GOT3 (cell line): ENCODE data around the gene ANKRD44.

Experiments used
- DNase-seq: peaks from one replicate; lab custom pipeline; 2025; ENCODE audit warnings: mixed read lengths; lab: John Stamatoyannopoulos, UW

Gene ANKRD44

GRCh38 chr2:197179744-197180498 is 130.7 kb downstream of the ANKRD44 start:
- no peak for DNase-seq

GRCh38 chr2:197176522-197176921 is 134.1 kb downstream of the ANKRD44 start:
- no peak for DNase-seq

GRCh38 chr2:197174539-197175094 is 136.0 kb downstream of the ANKRD44 start:
- no peak for DNase-seq

GRCh38 chr2:197171582-197171981 is 139.0 kb downstream of the ANKRD44 start:
- DNase-seq: no peak

- no peak for DNase-seq
Measured at GRCh38 chr2:197170208-197170607, 140.4 kb downstream of the ANKRD44 start.

- no peak for DNase-seq
Measured at GRCh38 chr2:197168705-197169104, 141.9 kb downstream of the ANKRD44 start.

- no peak for DNase-seq
Measured at GRCh38 chr2:197167608-197168314, 142.8 kb downstream of the ANKRD44 start.

DNA sequence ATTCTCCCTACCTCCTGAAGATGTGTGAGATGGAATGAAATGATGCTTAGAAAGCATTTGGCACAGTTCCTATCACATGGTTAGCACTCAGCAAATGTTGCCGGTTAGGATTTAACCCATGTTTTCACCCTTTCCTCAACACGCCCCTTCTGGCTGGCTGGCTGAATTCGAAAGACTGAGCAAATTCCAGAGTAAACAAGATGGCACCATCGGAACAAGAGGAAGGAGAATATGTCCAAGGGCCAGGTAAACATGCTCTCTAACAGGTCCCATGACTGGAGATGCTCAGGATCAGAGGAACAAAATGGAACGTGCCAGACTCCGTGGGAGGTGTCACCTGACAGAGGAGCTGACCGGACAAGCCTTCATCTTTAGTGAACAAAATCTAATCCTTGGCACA is 145.6 kb downstream of the ANKRD44 start:
- DNase-seq: no peak

GRCh38 chr2:197164141-197164754 is 146.3 kb downstream of the ANKRD44 start:
- DNase-seq: no peak

- no peak for DNase-seq
Measured at GRCh38 chr2:197163712-197164140, 146.9 kb downstream of the ANKRD44 start.

- DNase-seq: no peak
Measured at GRCh38 chr2:197161774-197162173, 148.8 kb downstream of the ANKRD44 start.

DNA sequence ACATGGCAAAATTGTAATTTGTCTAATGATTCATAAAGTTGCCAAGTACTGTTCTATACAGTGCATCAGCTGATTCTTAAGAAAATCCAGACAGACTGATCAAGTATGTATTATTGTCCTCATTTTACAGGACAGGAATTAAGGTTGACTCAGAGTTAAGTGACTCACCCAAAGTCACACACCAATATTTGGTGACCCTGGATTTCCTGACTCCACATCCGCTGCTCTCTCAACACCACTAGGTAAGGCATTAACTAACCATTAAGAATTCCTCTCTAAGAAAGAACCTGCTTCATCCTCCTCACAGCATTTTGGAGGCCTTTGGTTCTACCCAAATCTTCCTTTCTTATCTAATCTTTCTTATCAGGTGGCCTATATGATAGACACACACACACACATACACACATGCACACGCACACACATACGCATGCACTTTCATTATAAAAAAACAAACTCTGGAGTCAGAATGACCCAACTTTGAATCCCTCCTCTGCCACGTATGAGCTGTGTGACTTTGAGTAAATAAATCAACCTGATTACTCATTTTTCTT is 150.8 kb downstream of the ANKRD44 start:
- no peak for DNase-seq

DNA sequence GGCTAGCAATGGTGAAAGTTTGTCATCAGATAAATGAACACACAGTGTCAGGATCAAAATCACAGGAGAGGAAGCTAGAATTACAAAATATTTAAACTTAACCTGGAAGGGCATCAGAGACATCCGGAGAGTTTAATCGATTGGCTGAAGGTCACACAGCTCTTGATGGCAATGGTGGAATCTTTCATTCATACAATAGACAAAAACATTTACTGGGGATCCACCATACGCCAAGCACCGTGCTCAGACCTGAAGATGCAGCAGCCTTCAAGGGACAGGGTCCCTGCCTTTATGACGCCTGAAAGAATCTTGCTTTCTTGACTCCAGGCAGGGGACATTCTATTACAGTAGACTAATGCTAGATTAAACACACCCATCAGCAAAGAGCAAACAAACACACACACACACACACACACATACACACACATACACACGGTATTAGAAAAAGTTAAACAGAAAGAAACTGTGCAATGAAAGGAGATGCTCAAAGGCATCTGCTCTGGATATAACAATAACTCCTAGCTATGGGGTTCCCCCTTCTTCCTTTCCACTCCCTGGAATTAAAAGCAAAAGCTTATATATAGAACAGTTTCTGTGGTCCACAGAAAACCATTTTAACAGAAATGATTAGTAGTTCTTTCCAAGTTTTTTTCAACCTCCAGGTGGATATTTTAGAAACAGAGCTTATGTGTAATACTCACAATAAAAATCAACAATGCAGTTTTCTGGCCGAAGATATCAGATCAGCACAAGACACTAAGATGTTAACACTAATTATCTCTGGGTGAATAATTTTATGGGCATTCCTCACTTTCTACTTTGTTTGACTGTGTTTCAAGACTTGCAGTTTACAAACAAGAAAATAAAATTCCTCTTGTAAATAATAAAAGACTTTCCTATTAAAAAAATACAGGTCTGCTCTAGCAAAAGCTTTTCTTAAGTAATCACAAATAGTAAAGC is 151.7 kb downstream of the ANKRD44 start:
- no peak for DNase-seq

- DNase-seq: no peak
Measured at GRCh38 chr2:197157879-197158537, 152.6 kb downstream of the ANKRD44 start.

- no peak for DNase-seq
Measured at GRCh38 chr2:197156771-197157170, 153.8 kb downstream of the ANKRD44 start.

GRCh38 chr2:197152451-197153228 is 157.9 kb downstream of the ANKRD44 start:
- DNase-seq: no peak

GRCh38 chr2:197149546-197149945 is 161.0 kb downstream of the ANKRD44 start:
- DNase-seq: no peak

- no peak for DNase-seq
Measured at GRCh38 chr2:197148401-197148800, 162.2 kb downstream of the ANKRD44 start.

GRCh38 chr2:197147942-197148341 is 162.6 kb downstream of the ANKRD44 start:
- no peak for DNase-seq

GRCh38 chr2:197146995-197147394 is 163.6 kb downstream of the ANKRD44 start:
- no peak for DNase-seq
